Measurements from ENCODE around the gene G3BP2.

GRCh38 chr4:75714011-75714410 is 40.8 kb upstream of the G3BP2 start:
- TF ChIP-seq CTCF (IDR thresholded peaks at IDR 0.05) (no peak), POLR2A (IDR thresholded peaks at IDR 0.05) (no peak)

Measured in esophagus squamous epithelium (tissue), 4 donors.